HG03095 (cell line): ENCODE measurements around the gene KHDC1.
"Not testable (repeated sequence)": the region's sequence is repeated elsewhere in the genome, so short reads cannot be mapped to it uniquely, and the experiment has no call there.

Source experiments
- ATAC-seq: cut with Tn5 transposase; IDR thresholded peaks from one replicate; pipeline ENCODE4 v1.9.1; 2021; ENCODE audit warnings: moderate library complexity; ENCODE audit not compliant: unreplicated experiment

The KHDC1 gene

GRCh38 chr6:73262671-73263569 lies at the start of gene KHDC1:
Gene KHDC1, minus strand, starts transcription at chr6:73263196. Its CDS starts 20,679 bp downstream, at chr6:73242517.
- ATAC-seq = peak; percentile 94

GRCh38 chr6:73310503-73310845 lies 47.5 kb upstream of the KHDC1 start:
- not testable (repeated sequence) for ATAC-seq

- peak; percentile 97 for ATAC-seq
These were observed 46.9 kb upstream of the KHDC1 start for GRCh38 chr6:73309785-73310502.

GRCh38 chr6:73309535-73309784 lies 46.5 kb upstream of the KHDC1 start:
- peak; percentile 38 for ATAC-seq

- ATAC-seq = no peak
These were observed 45.9 kb upstream of the KHDC1 start for GRCh38 chr6:73308712-73309534.

GRCh38 chr6:73303773-73304172 lies 40.8 kb upstream of the KHDC1 start:
- ATAC-seq = not testable (repeated sequence)

GRCh38 chr6:73302339-73302738 lies 39.3 kb upstream of the KHDC1 start:
- no peak for ATAC-seq

GRCh38 chr6:73299151-73299971 lies 36.4 kb upstream of the KHDC1 start:
- no peak for ATAC-seq

- ATAC-seq = no peak
These were observed 30.3 kb upstream of the KHDC1 start for GRCh38 chr6:73293331-73293730.

- no peak for ATAC-seq
These were observed 27.4 kb upstream of the KHDC1 start for GRCh38 chr6:73290435-73290834.

GRCh38 chr6:73286752-73287151 lies 23.8 kb upstream of the KHDC1 start:
- no peak for ATAC-seq

GRCh38 chr6:73285674-73286283 lies 22.8 kb upstream of the KHDC1 start:
- no peak for ATAC-seq

- ATAC-seq = no peak
These were observed 19.9 kb upstream of the KHDC1 start for GRCh38 chr6:73282871-73283270.

- ATAC-seq = not testable (repeated sequence)
These were observed 18.7 kb upstream of the KHDC1 start for GRCh38 chr6:73281684-73282083.

GRCh38 chr6:73269296-73269695 lies 6.3 kb upstream of the KHDC1 start:
- ATAC-seq = not testable (repeated sequence)

- ATAC-seq = not testable (repeated sequence)
These were observed 5.9 kb upstream of the KHDC1 start for GRCh38 chr6:73268896-73269295.

- ATAC-seq = no peak
These were observed 1.4 kb upstream of the KHDC1 start for GRCh38 chr6:73264446-73264845.

- ATAC-seq = no peak
These were observed 544 bp upstream of the KHDC1 start for GRCh38 chr6:73263570-73263909.

GRCh38 chr6:73258721-73259120 lies 4.3 kb downstream of the KHDC1 start:
- ATAC-seq = no peak

GRCh38 chr6:73254323-73254722 lies 8.7 kb downstream of the KHDC1 start:
- ATAC-seq = not testable (repeated sequence)
